ENCODE data around the gene HDAC4. TPM values are rescaled to one million over a fixed set of nuclear protein-coding genes. Genes with fewer than 3 reads are reported as not detected.
A peak's percentile ranks its signal among the peaks of the same experiment; 100 is the strongest.

The HDAC4 gene
- total and polyA plus RNA-seq, 9 donors = 7.0 to 74.0 (median 46.3) TPM

GRCh38 chr2:239305771-239306170, 95.0 kb downstream of the HDAC4 start:
- Histone ChIP-seq H3K27ac (no peak overlapping the region), H3K4me1 (ENCODE audit: insufficient read depth) (peaks cover 41% of the 10 kb centered on the region), H3K27me3 (no peaks in the 10 kb centered on the region), H3K36me3 (no peaks in the 10 kb centered on the region), H3K9me3 (no peaks in the 10 kb centered on the region), H3K4me3 (no peak overlapping the region)
- DNase-seq = peak in 4 of 5 donors; percentile 14 to 27 (median 14)
- TF ChIP-seq CTCF (IDR thresholded peaks at IDR 0.05) (no peak), POLR2A (IDR thresholded peaks at IDR 0.05) (no peak), EP300 (IDR thresholded peaks at IDR 0.05) (no peak)
- 77 to 90% (median 87%) methylated on average over 12 of the region's 12 CpGs for WGBS, 3 donors
- intact Hi-C loops (cut with DNase I) = no loop called here

- DNase-seq = peak; percentile 13 to 36 (median 25)
- Histone ChIP-seq H3K4me3 (no peak overlapping the region), H3K27ac (no peak overlapping the region), H3K36me3 (no peaks in the 10 kb centered on the region), H3K4me1 (ENCODE audit: insufficient read depth) (peaks cover 40% of the 10 kb centered on the region), H3K9me3 (no peaks in the 10 kb centered on the region), H3K27me3 (no peaks in the 10 kb centered on the region)
- intact Hi-C loops (cut with DNase I) = no loop called here
- TF ChIP-seq CTCF (IDR thresholded peaks at IDR 0.05) (no peak), EP300 (IDR thresholded peaks at IDR 0.05) (no peak), POLR2A (IDR thresholded peaks at IDR 0.05) (no peak)
- 87 to 95% (median 94%) methylated on average over 11 of the region's 11 CpGs for WGBS, 3 donors
Observed at GRCh38 chr2:239305222-239305575, 95.6 kb downstream of the HDAC4 start.

- peak; percentile 10 to 30 (median 16) for DNase-seq
- H3K36me3 ChIP-seq = no peaks in the 10 kb centered on the region
- 89 to 90% (median 89%) methylated on average over 16 of the region's 16 CpGs for WGBS, 3 donors
- intact Hi-C loops (cut with DNase I) = no loop called here
- no peak overlapping the region for H3K4me3 ChIP-seq
- H3K4me1 ChIP-seq (ENCODE audit: insufficient read depth) = peaks cover 35% of the 10 kb centered on the region
- TF ChIP-seq POLR2A (IDR thresholded peaks at IDR 0.05) (no peak), CTCF (IDR thresholded peaks at IDR 0.05) (no peak), EP300 (IDR thresholded peaks at IDR 0.05) (no peak)
- no peak overlapping the region for H3K27ac ChIP-seq
- no peaks in the 10 kb centered on the region for H3K9me3 ChIP-seq
- H3K27me3 ChIP-seq = no peaks in the 10 kb centered on the region
Observed at GRCh38 chr2:239304533-239305221, 96.1 kb downstream of the HDAC4 start.

GRCh38 chr2:239303711-239304532, 96.9 kb downstream of the HDAC4 start:
- no peak for TF ChIP-seq POLR2A (IDR thresholded peaks at IDR 0.05)
- TF ChIP-seq EP300 (IDR thresholded peaks at IDR 0.05) = no peak
- no peak for TF ChIP-seq CTCF (IDR thresholded peaks at IDR 0.05)
- no peaks in the 10 kb centered on the region for H3K9me3 ChIP-seq
- WGBS, 3 donors = 77 to 79% (median 79%) methylated on average over 21 of the region's 21 CpGs
- H3K4me3 ChIP-seq = no peak overlapping the region
- no peaks in the 10 kb centered on the region for H3K36me3 ChIP-seq
- H3K27me3 ChIP-seq = no peaks in the 10 kb centered on the region
- intact Hi-C loops (cut with DNase I) = no loop called here
- H3K4me1 ChIP-seq (ENCODE audit: insufficient read depth) = peaks cover 31% of the 10 kb centered on the region
- no peak overlapping the region for H3K27ac ChIP-seq
- peak; percentile 7 to 38 (median 31) for DNase-seq
